Measurements from ENCODE around the gene TRIM67. TPM values are rescaled to one million over a fixed set of nuclear protein-coding genes. Genes with fewer than 3 reads are reported as not detected.

The TRIM67 gene
- total and polyA plus RNA-seq, 10 donors = under 0.01 to 0.06 (median under 0.01) TPM; not detected in 7

DNA sequence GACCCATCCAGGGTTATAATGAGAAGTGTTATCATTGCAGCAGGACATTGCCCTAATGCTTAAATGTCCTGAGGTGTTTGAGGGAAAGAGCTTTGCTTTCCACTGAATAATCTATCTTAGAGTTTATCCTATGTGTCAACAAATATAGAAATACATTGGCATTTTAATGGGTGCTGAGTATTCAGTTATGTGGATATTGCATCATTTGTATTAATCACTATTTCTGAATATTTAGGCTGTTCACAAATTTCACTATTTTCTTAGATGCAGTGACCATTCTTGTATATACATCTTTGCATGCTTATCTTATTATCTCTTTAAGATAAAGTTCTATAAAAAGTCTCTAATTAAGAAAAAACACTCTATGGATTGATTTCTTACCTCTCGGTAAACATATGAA lies 18.2 kb downstream of the TRIM67 start:
- H3K27me3 ChIP-seq (replicated peaks in 1 of 7) = peaks cover 0 to 81% (median 9%) of the 10 kb centered on the region in 7 donors
- no peak overlapping the region for H3K4me3 ChIP-seq
- intact Hi-C loops (cut with DNase I; ENCODE audit: low total_unique reads) = no loop called here

DNA sequence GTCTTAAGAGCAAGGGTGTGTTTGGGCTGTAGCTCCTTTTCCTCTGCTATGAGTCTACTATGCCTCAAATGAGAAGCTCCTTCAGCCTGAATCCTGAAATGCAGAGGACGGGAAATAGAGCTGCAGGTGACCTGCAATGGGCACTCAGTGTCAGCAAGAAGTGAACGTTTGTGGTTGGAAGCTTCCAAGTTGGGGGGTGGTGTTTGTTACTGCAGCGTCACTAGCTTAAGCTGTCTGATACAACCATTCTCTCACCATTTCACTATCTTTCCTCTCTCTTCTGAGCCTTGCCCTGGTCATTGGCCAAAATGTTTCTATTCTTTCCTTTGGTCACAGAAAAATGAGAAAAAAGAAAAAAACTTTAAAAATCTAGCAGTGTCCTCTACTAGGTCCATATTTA lies 19.4 kb downstream of the TRIM67 start:
- no peak for DNase-seq
- H3K36me3 ChIP-seq = no peaks in the 10 kb centered on the region
- intact Hi-C loops (cut with DNase I; ENCODE audit: low total_unique reads) = no loop called here
- no peaks in the 10 kb centered on the region for H3K4me1 ChIP-seq
- no peak overlapping the region for H3K4me3 ChIP-seq
- TF ChIP-seq POLR2AphosphoS5 (IDR thresholded peaks at IDR 0.05) (no peak), CTCF (IDR thresholded peaks at IDR 0.05 in 8 of 11, conservative IDR thresholded peaks at IDR 0.05 in 3 of 11) (no peak), POLR2A (IDR thresholded peaks at IDR 0.05) (no peak)
- no peak overlapping the region for H3K27ac ChIP-seq
- 70 to 88% (median 79%) methylated on average over 3 of the region's 3 CpGs for WGBS, 5 donors
- H3K9me3 ChIP-seq = peaks cover 0 to 9% (median 0%) of the 10 kb centered on the region in 8 donors
- peaks cover 0 to 78% (median 7%) of the 10 kb centered on the region in 7 donors for H3K27me3 ChIP-seq (replicated peaks in 1 of 7)

More for the DNA sequence above, 18.2 kb downstream of the TRIM67 start:
- peaks cover 0 to 9% (median 0%) of the 10 kb centered on the region in 8 donors for H3K9me3 ChIP-seq
- no peaks in the 10 kb centered on the region for H3K4me1 ChIP-seq
- H3K36me3 ChIP-seq = no peaks in the 10 kb centered on the region
- H3K27ac ChIP-seq = no peak overlapping the region
- TF ChIP-seq POLR2A (IDR thresholded peaks at IDR 0.05) = no peak
- TF ChIP-seq CTCF (IDR thresholded peaks at IDR 0.05 in 8 of 11, conservative IDR thresholded peaks at IDR 0.05 in 3 of 11) = no peak
- DNase-seq = no peak
- 94 to 98% (median 95%) methylated on average over 1 of the region's 1 CpG for WGBS, 5 donors

DNA sequence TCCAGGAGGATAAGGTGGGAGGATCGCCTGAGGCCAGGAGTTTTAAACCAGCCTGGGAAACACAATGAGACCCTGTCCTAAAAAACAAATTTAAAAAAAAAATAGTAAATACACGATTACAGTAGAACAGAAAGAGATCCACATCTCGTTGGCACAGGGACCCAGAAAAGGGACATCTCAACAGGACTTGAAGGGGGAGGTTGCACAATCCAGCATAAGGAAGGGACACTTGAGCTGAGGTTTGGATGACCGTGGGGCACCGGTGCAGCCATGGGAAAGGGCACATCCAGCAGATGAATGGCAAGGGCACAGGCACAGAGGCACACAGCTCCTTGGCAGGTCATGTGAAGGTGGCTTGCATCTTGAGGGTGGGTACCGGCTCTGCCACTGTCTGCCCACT lies 20.5 kb downstream of the TRIM67 start:
- no peaks in the 10 kb centered on the region for H3K36me3 ChIP-seq
- TF ChIP-seq POLR2AphosphoS5 (IDR thresholded peaks at IDR 0.05) = no peak
- no peak for TF ChIP-seq CTCF (IDR thresholded peaks at IDR 0.05 in 8 of 11, conservative IDR thresholded peaks at IDR 0.05 in 3 of 11)
- TF ChIP-seq POLR2A (IDR thresholded peaks at IDR 0.05) = no peak
- no peak overlapping the region for H3K27ac ChIP-seq
- H3K4me3 ChIP-seq = no peak overlapping the region
- H3K9me3 ChIP-seq = peaks cover 0 to 9% (median 0%) of the 10 kb centered on the region in 8 donors
- H3K27me3 ChIP-seq (replicated peaks in 1 of 7) = peaks cover 0 to 78% (median 7%) of the 10 kb centered on the region in 7 donors
- DNase-seq = no peak
- WGBS, 5 donors = 67 to 80% (median 72%) methylated on average over 6 of the region's 6 CpGs
- no peaks in the 10 kb centered on the region for H3K4me1 ChIP-seq
- intact Hi-C loops (cut with DNase I; ENCODE audit: low total_unique reads) = no loop called here

DNA sequence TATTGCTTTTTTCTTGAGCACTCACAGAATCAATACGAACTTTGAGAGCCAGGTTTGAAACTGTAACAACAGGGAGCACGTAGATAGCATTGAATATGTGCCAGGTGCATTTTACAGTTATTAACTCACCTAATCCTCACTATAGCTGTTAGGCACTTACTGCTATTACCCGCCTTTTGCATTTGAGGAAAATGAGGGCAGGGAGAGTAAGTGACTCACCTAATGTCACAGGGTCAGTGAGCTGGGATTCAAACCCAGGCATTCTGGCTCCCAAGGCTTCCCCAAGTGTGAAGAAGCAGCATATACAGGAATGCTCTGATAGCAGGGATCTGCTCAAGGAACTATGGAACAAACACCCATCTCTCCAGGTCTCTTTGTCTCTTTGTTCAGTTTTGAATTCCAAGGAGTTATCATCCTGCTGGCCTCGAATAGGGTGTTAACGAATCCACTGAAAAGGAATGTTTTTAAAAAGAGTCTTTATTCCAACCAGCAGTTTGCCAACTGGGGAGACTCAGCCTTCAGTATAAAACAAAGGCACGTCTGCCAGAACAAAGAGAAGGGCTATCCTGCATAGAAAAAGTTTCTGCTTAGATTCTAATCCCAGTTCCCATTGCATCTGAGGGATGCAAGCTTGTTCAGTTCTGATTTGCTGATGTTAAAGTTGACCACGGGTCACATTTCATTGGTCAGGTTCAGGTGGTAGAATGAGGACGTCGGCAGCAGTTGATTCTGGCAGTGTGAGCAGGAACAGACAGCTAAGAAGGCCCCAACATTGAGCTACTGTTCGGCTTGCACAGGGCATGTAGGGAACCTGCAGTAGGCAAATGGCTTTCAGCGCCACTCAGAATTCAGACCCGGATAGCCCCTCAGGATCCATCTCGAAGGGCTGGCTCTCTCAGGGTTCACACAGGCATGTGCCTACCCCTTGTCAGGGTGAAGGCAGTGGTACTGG lies 22.1 kb downstream of the TRIM67 start:
- Histone ChIP-seq H3K27me3 (replicated peaks in 1 of 7) (peaks cover 0 to 81% (median 7%) of the 10 kb centered on the region in 7 donors), H3K27ac (no peak overlapping the region), H3K4me3 (no peak overlapping the region), H3K36me3 (no peaks in the 10 kb centered on the region), H3K4me1 (no peaks in the 10 kb centered on the region), H3K9me3 (peaks cover 0 to 5% (median 0%) of the 10 kb centered on the region in 8 donors)
- peak; percentile 43 for DNase-seq
- TF ChIP-seq POLR2A (IDR thresholded peaks at IDR 0.05) (no peak), CTCF (IDR thresholded peaks at IDR 0.05 in 8 of 11, conservative IDR thresholded peaks at IDR 0.05 in 3 of 11) (no peak), POLR2AphosphoS5 (IDR thresholded peaks at IDR 0.05) (no peak)
- intact Hi-C loops (cut with DNase I; ENCODE audit: low total_unique reads) = no loop called here
- 70 to 76% (median 72%) methylated on average over 10 to 13 of the region's 13 CpGs for WGBS, 5 donors
